T47D (cell line): ENCODE measurements around the gene NEIL3.
A peak's percentile ranks its signal among the peaks of the same experiment; 100 is the strongest.

ENCODE experiments used
- DNase-seq, 2 experiments: peaks; one replicate each; pipeline versions ENCODE4 v3.0.0 to v3.0.0-alpha.2; 2011 to 2012; ENCODE audit warnings: low read depth in 1 of 2, low spot score in 1 of 2
- JUND ChIP-seq: IDR thresholded peaks from 2 replicates; pipeline ENCODE4 v1.6.1; 2012; ENCODE audit warnings: low read depth
- in situ Hi-C: cut with HindIII; loops from 2 replicates; pipeline ENCODE4 v1.10.0; 2016; ENCODE audit warnings: low sequenced_read_pairs, low pct_unique_long_range_greater_than_20kb

Gene NEIL3

GRCh38 chr4:177311589-177311988, 1.9 kb downstream of the NEIL3 start:
- in situ Hi-C loops, result no loop called here
- no peak for DNase-seq
- TF ChIP-seq JUND, result no peak

DNA sequence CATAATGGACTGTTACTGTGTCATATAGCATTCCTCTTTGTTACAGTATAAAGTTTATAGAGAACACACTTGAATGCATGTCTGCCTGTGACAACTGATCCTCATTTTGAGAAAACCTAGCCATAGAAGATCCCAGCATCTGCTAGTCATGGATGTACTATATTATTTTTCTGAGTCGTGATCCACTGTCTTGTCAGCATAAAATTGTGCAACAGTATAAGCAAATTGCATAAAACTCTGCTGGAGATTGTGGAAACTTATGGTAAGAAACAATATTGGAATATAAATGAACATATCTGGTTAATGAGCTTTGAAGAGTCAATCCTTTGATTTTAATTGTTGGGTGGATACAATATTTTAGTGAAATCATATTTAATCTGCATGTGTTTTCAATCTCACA, 3.6 kb downstream of the NEIL3 start:
- in situ Hi-C loops, result no loop called here
- TF ChIP-seq JUND, result no peak

GRCh38 chr4:177315767-177316464, 6.2 kb downstream of the NEIL3 start:
- no peak for DNase-seq
- in situ Hi-C loops, result no loop called here
- no peak for TF ChIP-seq JUND

More for the DNA sequence above, 3.6 kb downstream of the NEIL3 start:
- no peak for DNase-seq

DNA sequence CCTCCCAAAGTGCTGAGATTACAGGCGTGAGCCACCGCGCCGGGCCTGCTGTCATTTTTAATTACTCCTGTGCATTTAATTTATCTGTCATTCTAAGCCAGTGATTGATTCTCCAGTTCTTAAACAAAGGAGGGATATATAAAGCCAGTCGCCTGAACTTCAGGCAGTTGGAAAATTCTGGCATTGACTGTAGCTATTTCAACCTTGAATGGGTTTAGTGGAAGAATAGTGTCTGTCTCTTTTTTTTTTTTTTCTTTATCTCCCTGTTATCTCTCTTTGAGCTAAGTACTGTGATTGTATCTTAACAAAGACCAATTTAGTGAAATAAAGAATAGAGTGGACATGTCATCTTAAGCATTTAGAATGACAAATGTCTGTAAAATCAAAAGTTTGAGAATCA, 11.0 kb downstream of the NEIL3 start:
- no peak for DNase-seq
- in situ Hi-C loops, result no loop called here
- TF ChIP-seq JUND, result no peak

DNA sequence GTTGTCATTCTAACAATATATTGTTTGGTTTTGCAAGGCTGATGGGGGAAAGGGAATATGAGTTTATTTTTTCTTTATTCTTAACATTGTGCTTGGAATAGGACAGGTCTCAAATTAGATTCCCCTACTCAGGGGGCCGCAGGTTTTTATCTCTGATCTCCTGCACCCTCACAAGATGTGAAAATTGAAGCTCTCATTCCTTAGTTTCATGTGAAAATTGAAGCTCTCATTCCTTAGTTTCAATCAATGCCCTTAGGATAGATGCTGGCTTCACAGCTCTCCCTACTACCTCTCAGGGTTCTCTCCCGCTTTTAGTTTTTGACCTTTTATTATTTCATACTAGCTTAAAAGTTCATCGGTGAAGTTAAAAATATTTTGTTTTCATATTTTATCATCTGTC, 12.0 kb downstream of the NEIL3 start:
- DNase-seq, result no peak
- in situ Hi-C loops, result no loop called here
- no peak for TF ChIP-seq JUND

DNA sequence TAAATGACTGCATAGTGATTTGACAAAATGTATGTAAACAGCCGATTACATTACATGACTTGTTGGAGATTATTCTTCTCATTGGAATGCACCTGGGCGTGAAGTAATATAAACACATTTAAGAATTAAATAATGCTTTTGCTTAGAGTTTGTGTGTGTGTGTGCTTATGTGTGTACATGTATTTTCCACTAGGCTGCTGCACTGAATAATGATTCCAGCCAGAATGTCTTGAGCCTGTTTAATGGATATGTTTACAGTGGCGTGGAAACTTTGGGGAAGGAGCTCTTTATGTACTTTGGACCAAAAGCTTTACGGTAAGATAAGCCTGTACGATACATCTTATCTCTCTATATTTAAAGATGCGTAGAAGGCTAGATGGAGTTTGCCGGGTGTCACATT, 12.6 kb downstream of the NEIL3 start:
- no peak for DNase-seq
- no peak for TF ChIP-seq JUND
- in situ Hi-C loops, result no loop called here

- TF ChIP-seq JUND, result no peak
- DNase-seq, result no peak
- in situ Hi-C loops, result no loop called here
These were observed 13.2 kb downstream of the NEIL3 start for GRCh38 chr4:177322881-177323280.

DNA sequence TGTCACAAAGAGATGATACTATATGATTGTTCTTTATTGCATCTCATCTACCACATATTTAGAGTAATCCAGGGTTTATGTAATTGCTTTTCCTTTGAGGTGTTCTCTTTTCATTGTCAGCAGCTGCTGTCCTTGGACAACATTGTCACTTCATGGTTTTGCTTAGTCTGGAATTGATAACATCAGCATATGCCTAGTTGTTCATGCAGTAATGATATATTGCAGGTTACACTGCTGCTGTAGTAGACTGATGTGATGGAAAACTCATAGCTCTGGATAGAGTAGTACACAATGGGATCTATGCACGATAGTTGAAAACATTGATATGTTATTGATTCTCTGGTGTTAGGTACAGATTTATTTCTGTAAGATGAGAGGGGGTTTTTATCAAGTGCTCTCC, 13.7 kb downstream of the NEIL3 start:
- DNase-seq, result no peak
- in situ Hi-C loops, result no loop called here
- TF ChIP-seq JUND, result no peak

GRCh38 chr4:177332119-177332518, 22.4 kb downstream of the NEIL3 start:
- no peak for TF ChIP-seq JUND
- in situ Hi-C loops, result no loop called here
- DNase-seq, result no peak

DNA sequence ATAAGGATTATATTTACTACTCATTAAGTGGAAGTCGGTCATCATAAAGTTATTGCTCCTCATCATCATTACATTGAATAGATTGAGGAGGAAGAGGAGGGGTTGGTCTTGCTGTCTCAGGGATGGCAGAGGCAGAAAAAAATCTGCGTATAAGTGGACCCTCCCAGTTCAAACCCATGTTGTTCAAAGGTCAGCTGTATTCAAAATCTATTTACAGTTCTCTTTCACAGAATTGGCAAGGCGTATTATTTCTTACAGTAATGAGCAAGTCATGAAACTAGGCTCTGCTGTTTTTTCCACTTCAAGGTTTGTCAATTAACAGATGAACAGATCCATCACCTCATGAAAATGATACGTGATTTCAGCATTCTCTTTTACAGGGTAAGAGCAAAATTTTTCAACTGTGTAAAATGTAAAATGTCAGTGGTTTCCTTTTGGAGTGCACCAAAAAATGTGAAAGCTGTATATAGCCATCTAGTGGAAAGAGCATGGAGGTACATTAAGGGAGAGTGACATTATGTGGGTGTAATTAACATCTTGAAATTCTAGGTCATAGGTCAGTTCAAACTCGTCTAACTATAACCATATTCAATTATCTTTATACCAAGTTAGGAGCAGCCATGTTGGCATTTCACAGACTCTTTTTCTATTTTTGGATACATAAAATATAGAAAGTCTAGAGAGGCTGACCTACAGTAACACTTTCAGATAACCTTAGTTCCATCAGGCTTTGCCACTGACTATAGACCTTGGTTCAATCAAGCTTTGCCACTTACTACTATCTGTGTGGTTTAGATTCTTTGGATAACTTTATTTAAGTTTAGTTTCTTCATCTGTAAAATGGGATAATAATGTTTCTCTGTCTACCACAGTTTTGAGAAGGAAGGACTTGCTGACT, 30.1 kb downstream of the NEIL3 start:
- no peak for TF ChIP-seq JUND
- DNase-seq, result peak in 1 of 2 experiments; percentile 43

DNA sequence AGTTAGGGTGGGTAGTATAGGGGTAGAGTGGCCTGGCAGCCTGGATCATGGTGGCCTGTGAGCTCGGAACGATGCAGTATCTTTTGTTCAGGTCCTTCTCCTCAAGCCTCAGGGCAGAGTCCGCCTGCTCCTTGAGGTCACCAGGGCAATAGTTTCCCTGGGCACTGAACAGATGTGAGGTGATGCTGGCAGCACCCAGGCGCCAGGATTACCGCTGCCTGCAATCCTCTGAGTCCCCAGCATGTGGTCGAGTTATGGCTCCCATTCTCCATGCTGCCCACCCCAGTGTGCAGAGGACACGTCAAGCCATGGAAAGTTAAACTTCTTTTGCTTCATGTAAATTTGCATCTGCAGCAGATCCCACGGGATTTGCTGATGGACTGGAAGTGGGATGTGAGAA, 38.7 kb downstream of the NEIL3 start:
- DNase-seq, result no peak
- no peak for TF ChIP-seq JUND
- in situ Hi-C loops, result no loop called here

More for the DNA sequence above, 30.1 kb downstream of the NEIL3 start:
- in situ Hi-C loops, result no loop called here

DNA sequence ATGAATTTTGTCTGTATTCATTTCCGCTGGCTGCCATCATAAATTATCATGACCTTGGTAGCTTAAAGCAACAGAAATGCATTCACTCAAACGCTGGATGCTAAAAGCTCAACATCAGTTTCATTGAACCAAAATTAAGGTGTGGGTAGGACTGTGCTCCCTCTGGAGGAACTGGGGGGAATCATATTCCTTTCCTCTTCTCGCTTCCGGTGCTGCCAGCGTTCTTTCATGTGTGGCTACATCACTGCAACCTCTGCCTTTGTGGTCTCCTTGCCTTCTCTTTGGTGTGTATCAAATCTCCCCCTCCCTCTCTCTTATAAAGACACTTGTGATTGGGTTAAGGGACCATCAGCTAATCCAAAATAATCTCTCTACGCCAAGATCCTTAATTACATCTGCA, 39.5 kb downstream of the NEIL3 start:
- TF ChIP-seq JUND, result no peak
- peak in 1 of 2 experiments; percentile 2 for DNase-seq
- in situ Hi-C loops, result no loop called here

DNA sequence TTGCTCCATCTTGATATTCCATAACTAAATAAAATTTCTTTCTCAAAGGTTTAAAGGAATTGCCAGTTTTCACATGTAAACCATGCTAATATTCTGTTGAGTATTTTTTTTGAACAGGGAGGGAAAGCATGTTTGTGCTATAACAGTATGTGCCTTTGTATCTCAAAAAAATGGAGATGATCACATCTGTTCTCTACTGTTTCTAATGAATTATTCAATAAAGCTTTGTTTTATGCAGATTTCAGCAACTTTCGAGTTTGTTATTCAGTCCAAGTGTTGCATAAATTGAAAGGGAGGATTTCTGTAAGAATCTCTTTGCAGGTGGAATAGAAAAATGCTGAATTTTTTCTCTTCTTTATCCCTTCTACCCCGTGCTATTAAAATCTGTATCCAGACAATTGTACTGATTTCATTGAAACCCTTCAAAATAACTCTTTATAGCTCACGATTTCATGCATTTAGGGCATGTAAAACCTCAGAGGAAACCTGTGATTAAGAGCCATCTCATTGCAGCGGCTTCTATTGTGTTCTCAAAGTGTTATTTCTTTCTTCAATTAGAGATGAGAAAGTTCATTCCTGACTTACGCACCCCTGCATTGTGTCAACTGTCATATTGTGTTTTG, 42.1 kb downstream of the NEIL3 start:
- no peak for DNase-seq
- in situ Hi-C loops, result no loop called here
- TF ChIP-seq JUND, result no peak
